HEK293T (cell line): ENCODE measurements around the gene CST9L.

Source experiments
- CTCF ChIA-PET: fragments of 350-600 bp; formaldehyde crosslinking; extraction: SDS; loops from one replicate; lab custom pipeline; 2021; ENCODE audit warnings: antibody characterized with exemption, inconsistent platforms; lab: Yijun Ruan, JAX
- POLR2A ChIA-PET: fragments of 350-600 bp; formaldehyde crosslinking; extraction: SDS; loops from one replicate; lab custom pipeline; 2020; ENCODE audit warnings: antibody characterized with exemption, inconsistent platforms; lab: Yijun Ruan, JAX
- DNase-seq: peaks from one replicate; pipeline ENCODE4 v3.0.0; 2012; ENCODE audit warnings: mixed read lengths; ENCODE audit errors: extremely low spot score
- ARNT ChIP-seq: fragments of 450-650 bp; IDR thresholded peaks from 2 replicates; pipeline ENCODE4 v1.6.1; 2017; ENCODE audit warnings: mild to moderate bottlenecking
- BHLHE40 ChIP-seq: fragments of 450-650 bp; IDR thresholded peaks from 2 replicates; pipeline ENCODE4 v1.6.1; 2016; ENCODE audit warnings: mild to moderate bottlenecking, moderate library complexity, borderline replicate concordance
- CTBP1 ChIP-seq: fragments of 450-650 bp; IDR thresholded peaks from 2 replicates; pipeline ENCODE4 v1.6.1; 2016; ENCODE audit warnings: borderline replicate concordance
- ELF4 ChIP-seq: fragments of 450-650 bp; IDR thresholded peaks from 2 replicates; pipeline ENCODE4 v1.6.1; 2017; ENCODE audit warnings: antibody characterized with exemption
- FOXA1 ChIP-seq: fragments of 450-650 bp; IDR thresholded peaks from 2 replicates; pipeline ENCODE4 v1.6.1; 2016; ENCODE audit warnings: mild to moderate bottlenecking
- FOXK2 ChIP-seq: fragments of 450-650 bp; IDR thresholded peaks from 2 replicates; pipeline ENCODE4 v1.6.1; 2016; ENCODE audit warnings: mild to moderate bottlenecking
- FOXM1 ChIP-seq: fragments of 450-650 bp; IDR thresholded peaks from 2 replicates; pipeline ENCODE4 v1.6.1; 2017; ENCODE audit warnings: mild to moderate bottlenecking, borderline replicate concordance
- HDGF ChIP-seq: fragments of 450-650 bp; IDR thresholded peaks from 2 replicates; pipeline ENCODE4 v1.6.1; 2017; ENCODE audit warnings: antibody characterized with exemption, borderline replicate concordance
- L3MBTL2 ChIP-seq: fragments of 450-650 bp; conservative IDR thresholded peaks from 2 replicates; pipeline ENCODE4 v1.6.1; 2016; ENCODE audit warnings: mild to moderate bottlenecking
- LEF1 ChIP-seq: fragments of 450-650 bp; IDR thresholded peaks from 2 replicates; pipeline ENCODE4 v1.6.1; 2017; ENCODE audit warnings: mild to moderate bottlenecking, borderline replicate concordance
- NFRKB ChIP-seq: fragments of 450-650 bp; IDR thresholded peaks from 2 replicates; pipeline ENCODE4 v1.6.1; 2016; ENCODE audit warnings: mild to moderate bottlenecking, moderate library complexity
- PKNOX1 ChIP-seq: fragments of 450-650 bp; IDR thresholded peaks from 2 replicates; pipeline ENCODE4 v1.6.1; 2016
- SP1 ChIP-seq: fragments of 450-650 bp; IDR thresholded peaks from 2 replicates; pipeline ENCODE4 v1.6.1; 2017
- SUZ12 ChIP-seq: fragments of 450-650 bp; IDR thresholded peaks from 2 replicates; pipeline ENCODE4 v1.6.1; 2016; ENCODE audit warnings: mild to moderate bottlenecking
- TARDBP ChIP-seq: fragments of 450-650 bp; IDR thresholded peaks from 2 replicates; pipeline ENCODE4 v1.6.1; 2016
- ZNF384 ChIP-seq: fragments of 450-650 bp; IDR thresholded peaks from 2 replicates; pipeline ENCODE4 v1.6.1; 2016

Gene CST9L

GRCh38 chr20:23526850-23527249 is 41.4 kb downstream of the CST9L start:
- DNase-seq: no peak
- TF ChIP-seq HDGF (no peak), L3MBTL2 (no peak), TARDBP (no peak), FOXA1 (no peak), ARNT (no peak), NFRKB (no peak), FOXM1 (no peak), SUZ12 (no peak), CTBP1 (no peak), SP1 (no peak)
- ChIA-PET POLR2A (no interaction called here), CTCF (no interaction called here)

GRCh38 chr20:23524146-23524545 is 44.1 kb downstream of the CST9L start:
- no peak for DNase-seq
- TF ChIP-seq FOXM1 (no peak), FOXA1 (no peak), ELF4 (no peak), ZNF384 (no peak), TARDBP (no peak), SUZ12 (no peak), FOXK2 (no peak), L3MBTL2 (no peak), BHLHE40 (no peak), NFRKB (no peak), PKNOX1 (no peak), ARNT (no peak), SP1 (no peak), HDGF (no peak), CTBP1 (no peak), LEF1 (no peak)
- ChIA-PET CTCF (no interaction called here), POLR2A (no interaction called here)

- ChIA-PET CTCF (no interaction called here), POLR2A (no interaction called here)
- no peak for TF ChIP-seq SUZ12
- no peak for DNase-seq
These were observed 48.1 kb downstream of the CST9L start for GRCh38 chr20:23520185-23520584.

GRCh38 chr20:23519556-23519955 is 48.7 kb downstream of the CST9L start:
- POLR2A ChIA-PET: no interaction called here
- TF ChIP-seq ELF4: no peak
- TF ChIP-seq CTBP1: no peak
- no peak for TF ChIP-seq FOXK2
- no peak for TF ChIP-seq HDGF
- no peak for TF ChIP-seq TARDBP
- TF ChIP-seq FOXA1: no peak
- no peak for TF ChIP-seq FOXM1
- no peak for TF ChIP-seq LEF1
- TF ChIP-seq L3MBTL2: no peak
- TF ChIP-seq SUZ12: no peak
- DNase-seq: no peak
- CTCF ChIA-PET: no interaction called here

- DNase-seq: no peak
- ChIA-PET POLR2A (no interaction called here), CTCF (no interaction called here)
- TF ChIP-seq ELF4: no peak
These were observed 50.6 kb downstream of the CST9L start for GRCh38 chr20:23517719-23518118.

- no peak for DNase-seq
- CTCF ChIA-PET: no interaction called here
- POLR2A ChIA-PET: no interaction called here
- TF ChIP-seq LEF1 (no peak), HDGF (no peak), TARDBP (no peak), SP1 (no peak), NFRKB (no peak), FOXK2 (no peak), PKNOX1 (no peak), ZNF384 (no peak), SUZ12 (no peak), FOXA1 (no peak), CTBP1 (no peak), ELF4 (no peak), L3MBTL2 (no peak), BHLHE40 (no peak), ARNT (no peak)
These were observed 52.9 kb downstream of the CST9L start for GRCh38 chr20:23515250-23515939.

- POLR2A ChIA-PET: no interaction called here
- TF ChIP-seq NFRKB (no peak), BHLHE40 (no peak), HDGF (no peak), TARDBP (no peak), CTBP1 (no peak), FOXM1 (no peak), LEF1 (no peak), SP1 (no peak), FOXA1 (no peak), ZNF384 (no peak), L3MBTL2 (no peak), FOXK2 (no peak), ARNT (no peak), ELF4 (no peak), SUZ12 (no peak), PKNOX1 (no peak)
- no peak for DNase-seq
- CTCF ChIA-PET: interaction anchor here (0.6 kb wide), 1 partner anchor 424 kb away, joined by 3 read pairs; no protein-coding TSS in a partner anchor
These were observed 53.4 kb downstream of the CST9L start for GRCh38 chr20:23514848-23515247.
